GM13976 (cell line): Measurements from ENCODE around the gene REELD1.
A peak's percentile ranks its signal among the peaks of the same experiment; 100 is the strongest.

Experiments used
- DNase-seq: peaks from one replicate; pipeline ENCODE4 v3.0.0; 2012; ENCODE audit warnings: low spot score
- in situ Hi-C: fragments of 300-500 bp; cut with MboI; formaldehyde crosslinking; loops from one replicate; pipeline ENCODE4 v1.12.0; 2022; ENCODE audit warnings: low sequenced_read_pairs, mixed read lengths, inconsistent platforms; ENCODE audit not compliant: unreplicated experiment
- TF ChIP-seq, protein P1 (sequence below): IDR thresholded peaks from 2 replicates; pipeline ENCODE4 v1.5.1; 2012; ENCODE audit warnings: borderline replicate concordance, mild to moderate bottlenecking; ENCODE audit not compliant: insufficient read depth; ENCODE audit errors: extremely low read depth, missing control alignments, control extremely low read depth

Gene REELD1

DNA sequence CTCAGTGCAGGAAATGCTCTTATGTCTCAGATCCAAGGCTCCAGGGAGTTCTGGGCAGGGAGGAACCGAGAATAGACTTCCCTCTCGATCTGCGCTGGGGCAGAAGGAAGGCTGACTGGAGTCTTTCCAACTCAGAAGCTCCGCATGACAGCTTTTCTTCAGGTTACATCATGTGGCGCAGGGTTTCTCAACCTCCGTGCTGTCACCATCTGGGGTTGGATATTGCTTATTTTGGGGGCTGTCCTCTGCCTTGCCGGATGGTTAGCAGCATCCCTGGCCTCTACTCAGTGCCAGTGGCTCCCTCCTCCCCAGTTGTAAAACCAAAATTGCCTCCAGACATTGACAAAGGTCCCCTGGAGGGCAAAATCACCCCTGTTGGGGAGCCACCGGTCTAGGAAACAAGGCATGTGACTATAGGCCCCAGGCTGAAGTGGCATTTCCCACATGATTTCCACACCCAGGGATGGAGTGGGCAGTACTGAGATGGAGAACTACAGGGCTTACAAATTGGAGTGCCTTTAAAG is 21.4 kb downstream of the REELD1 start:
- in situ Hi-C loops, result loop anchor here (10.0 kb wide), 1 partner anchor 679 kb away; no protein-coding TSS in a partner anchor

DNA sequence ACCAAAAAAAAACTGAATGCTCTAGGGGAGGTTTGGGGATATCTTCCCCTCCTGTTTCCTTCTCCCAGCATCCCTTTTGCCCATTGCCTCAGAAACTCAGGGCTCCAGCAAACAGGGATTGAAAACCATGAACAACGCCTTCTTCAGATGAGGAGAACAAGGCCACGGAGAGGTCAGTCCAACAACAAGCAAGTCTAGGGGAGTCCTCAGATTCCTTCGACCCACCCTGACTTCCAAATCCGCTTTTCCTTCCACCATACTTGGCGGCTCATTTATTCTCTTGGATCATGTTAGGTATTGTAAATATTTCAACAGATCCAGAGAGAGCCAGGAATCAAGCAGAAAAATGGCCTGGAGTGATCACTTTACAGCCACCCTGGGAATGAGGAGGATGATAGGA is 21.9 kb downstream of the REELD1 start:
- no peak for DNase-seq
- TF ChIP-seq, protein P1, sequence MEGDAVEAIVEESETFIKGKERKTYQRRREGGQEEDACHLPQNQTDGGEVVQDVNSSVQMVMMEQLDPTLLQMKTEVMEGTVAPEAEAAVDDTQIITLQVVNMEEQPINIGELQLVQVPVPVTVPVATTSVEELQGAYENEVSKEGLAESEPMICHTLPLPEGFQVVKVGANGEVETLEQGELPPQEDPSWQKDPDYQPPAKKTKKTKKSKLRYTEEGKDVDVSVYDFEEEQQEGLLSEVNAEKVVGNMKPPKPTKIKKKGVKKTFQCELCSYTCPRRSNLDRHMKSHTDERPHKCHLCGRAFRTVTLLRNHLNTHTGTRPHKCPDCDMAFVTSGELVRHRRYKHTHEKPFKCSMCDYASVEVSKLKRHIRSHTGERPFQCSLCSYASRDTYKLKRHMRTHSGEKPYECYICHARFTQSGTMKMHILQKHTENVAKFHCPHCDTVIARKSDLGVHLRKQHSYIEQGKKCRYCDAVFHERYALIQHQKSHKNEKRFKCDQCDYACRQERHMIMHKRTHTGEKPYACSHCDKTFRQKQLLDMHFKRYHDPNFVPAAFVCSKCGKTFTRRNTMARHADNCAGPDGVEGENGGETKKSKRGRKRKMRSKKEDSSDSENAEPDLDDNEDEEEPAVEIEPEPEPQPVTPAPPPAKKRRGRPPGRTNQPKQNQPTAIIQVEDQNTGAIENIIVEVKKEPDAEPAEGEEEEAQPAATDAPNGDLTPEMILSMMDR, result no peak
- in situ Hi-C loops, result loop anchor here (10.0 kb wide), 1 partner anchor 679 kb away; no protein-coding TSS in a partner anchor

More for the DNA sequence above, 21.4 kb downstream of the REELD1 start:
- TF ChIP-seq, protein P1, result no peak
- no peak for DNase-seq

DNA sequence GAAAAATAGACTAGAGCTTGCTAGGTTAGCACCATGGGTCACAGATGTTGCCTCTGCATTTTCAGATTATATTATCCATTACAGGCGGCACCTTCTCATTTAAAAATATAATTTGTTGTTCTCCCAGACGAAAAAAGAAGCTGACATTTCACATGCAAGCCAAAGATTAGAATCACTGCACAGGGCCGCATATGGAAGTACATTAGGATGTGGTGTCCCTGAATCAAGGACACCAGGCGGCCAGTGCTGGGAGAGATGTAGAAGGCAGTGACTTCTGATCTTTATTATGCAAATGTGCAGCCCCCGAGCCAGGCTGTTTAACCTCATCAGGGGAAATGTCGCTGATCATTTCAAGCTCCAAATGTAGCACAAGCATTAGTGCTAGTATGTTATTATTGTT is 22.8 kb downstream of the REELD1 start:
- DNase-seq, result no peak
- TF ChIP-seq, protein P1, result no peak
- in situ Hi-C loops, result loop anchor here (10.0 kb wide), 1 partner anchor 678 kb away; no protein-coding TSS in a partner anchor

DNA sequence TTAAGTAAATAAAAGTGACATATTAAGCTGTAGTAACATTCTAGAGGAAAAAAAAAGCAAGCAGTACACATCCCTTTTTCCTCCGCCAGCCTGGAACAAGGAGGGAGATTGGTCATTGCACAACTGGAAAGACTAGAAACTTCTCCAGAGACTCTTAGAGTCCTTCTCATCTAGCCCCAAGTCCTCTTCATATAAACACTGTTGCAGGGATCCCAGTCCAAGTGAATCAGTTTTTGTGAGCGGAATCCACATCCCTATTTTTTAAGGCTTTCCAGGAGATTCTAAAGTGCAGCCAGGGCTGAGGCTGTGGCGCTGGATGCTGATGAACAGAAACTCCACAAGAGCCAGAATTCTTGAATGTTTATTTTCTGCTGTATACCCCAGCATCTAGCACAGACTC is 23.8 kb downstream of the REELD1 start:
- in situ Hi-C loops, result loop anchor here (10.0 kb wide), 1 partner anchor 677 kb away; no protein-coding TSS in a partner anchor
- TF ChIP-seq, protein P1, result no peak
- no peak for DNase-seq

DNA sequence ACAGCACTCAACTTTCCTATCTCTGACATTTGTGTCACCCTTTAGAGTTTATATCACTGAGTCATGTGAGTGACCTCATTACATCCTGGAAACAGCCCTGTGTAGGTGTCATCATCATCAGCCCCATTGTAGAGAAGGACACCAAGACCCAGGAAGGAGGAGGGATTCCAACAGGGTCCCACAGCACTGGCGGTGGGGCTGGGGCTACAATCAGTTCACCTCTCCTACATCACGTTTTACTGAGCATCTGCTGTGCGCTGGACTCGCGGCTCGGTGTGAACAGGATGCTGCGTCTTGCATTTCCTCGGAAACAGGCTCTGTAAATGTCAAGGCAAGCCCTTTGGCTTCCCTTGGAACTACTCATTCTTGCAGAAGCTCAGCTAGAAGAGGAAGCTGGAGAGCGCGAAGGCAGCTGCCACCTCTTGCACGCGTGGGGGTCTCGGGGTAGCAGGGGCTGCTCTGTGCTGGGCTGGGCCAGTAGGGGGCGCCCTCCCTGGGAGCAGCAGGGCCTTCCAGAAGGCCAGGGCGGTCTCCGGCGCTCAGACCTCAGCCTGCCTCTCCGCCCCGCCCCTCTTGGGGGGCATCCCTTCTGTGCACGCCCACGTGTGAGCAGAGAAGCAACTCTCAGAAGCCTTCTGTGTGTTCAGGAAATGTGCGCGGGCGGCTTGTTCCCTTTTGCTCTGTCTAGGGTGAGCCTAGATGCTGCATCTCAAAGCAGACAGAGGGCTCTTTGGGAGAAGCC is 29.0 kb downstream of the REELD1 start:
- TF ChIP-seq, protein P1, result peak; percentile 85
- in situ Hi-C loops, result no loop called here
- peak; percentile 92 for DNase-seq

DNA sequence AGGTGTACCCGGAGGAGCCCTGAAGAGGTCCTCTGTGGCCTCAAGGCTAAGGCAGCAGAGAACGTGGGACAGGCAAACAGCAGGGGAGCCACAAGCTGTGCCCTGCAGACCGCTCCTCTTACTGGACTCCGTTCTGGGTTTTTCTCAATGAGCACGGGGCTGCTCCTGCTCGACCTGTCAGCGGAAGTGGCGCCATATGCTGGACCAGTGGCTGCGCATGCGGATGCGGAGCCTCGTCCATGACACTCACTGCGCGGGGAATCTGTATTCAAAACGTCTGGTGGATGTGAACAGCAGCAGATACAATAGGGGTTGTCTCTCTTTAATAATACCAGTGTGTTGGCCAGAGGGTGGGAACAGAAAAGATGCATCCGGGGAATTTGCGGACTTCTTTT is 29.5 kb downstream of the REELD1 start:
- TF ChIP-seq, protein P1, result no peak
- in situ Hi-C loops, result no loop called here
- DNase-seq, result no peak
